WTC11 (cell line): Measurements from ENCODE around the gene GPATCH1.

Experiments used
- TF ChIP-seq, protein P1 (sequence below): fragments of 200-600 bp; IDR thresholded peaks from 2 replicates; pipeline ENCODE4 v1.8.0; 2022; ENCODE audit warnings: antibody characterized with exemption
- TF ChIP-seq, protein P2 (sequence below): sonication (generic); formaldehyde crosslinking; IDR thresholded peaks from 2 replicates; pipeline ENCODE4 v1.8.0; 2022; ENCODE audit warnings: mild to moderate bottlenecking, missing genetic modification reagents

DNA sequence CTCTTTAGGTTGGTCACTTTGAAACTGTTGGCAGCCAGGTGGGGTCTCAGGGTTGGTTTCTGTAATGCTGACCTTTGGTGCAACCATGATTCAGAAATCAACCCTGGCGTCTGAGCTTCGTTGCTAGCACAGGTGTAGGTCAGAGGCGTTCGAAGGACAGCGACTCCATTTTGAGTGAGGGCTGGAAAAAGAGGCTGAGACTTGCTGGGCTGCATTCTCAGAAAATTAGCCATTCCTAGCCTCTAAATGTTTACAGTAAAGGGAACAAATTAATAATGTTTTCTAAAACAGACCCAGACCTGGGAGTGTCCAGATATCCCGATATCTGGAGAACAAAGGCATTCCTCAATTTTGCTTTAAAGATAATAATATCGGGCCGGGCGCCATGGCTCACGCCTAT, 45.5 kb upstream of the GPATCH1 start:
- TF ChIP-seq, protein P1, sequence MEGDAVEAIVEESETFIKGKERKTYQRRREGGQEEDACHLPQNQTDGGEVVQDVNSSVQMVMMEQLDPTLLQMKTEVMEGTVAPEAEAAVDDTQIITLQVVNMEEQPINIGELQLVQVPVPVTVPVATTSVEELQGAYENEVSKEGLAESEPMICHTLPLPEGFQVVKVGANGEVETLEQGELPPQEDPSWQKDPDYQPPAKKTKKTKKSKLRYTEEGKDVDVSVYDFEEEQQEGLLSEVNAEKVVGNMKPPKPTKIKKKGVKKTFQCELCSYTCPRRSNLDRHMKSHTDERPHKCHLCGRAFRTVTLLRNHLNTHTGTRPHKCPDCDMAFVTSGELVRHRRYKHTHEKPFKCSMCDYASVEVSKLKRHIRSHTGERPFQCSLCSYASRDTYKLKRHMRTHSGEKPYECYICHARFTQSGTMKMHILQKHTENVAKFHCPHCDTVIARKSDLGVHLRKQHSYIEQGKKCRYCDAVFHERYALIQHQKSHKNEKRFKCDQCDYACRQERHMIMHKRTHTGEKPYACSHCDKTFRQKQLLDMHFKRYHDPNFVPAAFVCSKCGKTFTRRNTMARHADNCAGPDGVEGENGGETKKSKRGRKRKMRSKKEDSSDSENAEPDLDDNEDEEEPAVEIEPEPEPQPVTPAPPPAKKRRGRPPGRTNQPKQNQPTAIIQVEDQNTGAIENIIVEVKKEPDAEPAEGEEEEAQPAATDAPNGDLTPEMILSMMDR, result no peak
- TF ChIP-seq, protein P2, sequence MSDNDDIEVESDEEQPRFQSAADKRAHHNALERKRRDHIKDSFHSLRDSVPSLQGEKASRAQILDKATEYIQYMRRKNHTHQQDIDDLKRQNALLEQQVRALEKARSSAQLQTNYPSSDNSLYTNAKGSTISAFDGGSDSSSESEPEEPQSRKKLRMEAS (CRISPR knock-in tag), result no peak
